Tibial nerve (tissue), 4 donors: ENCODE measurements around the gene PIK3C2B. TPM values are rescaled to one million over a fixed set of nuclear protein-coding genes. Genes with fewer than 3 reads are reported as not detected.
A peak's percentile ranks its signal among the peaks of the same experiment; 100 is the strongest.

Experiments
- DNase-seq, 2 donors: peaks; one replicate each; pipeline ENCODE4 v3.0.0-alpha.2; 2019; ENCODE audit warnings: low spot score in 2 of 2
- H3K27ac ChIP-seq, 4 donors: fragments of 200-600 bp; sonication (generic) in 3 of 4; one replicate each; pipeline ENCODE4 v1.5.1; 2017 to 2019; ENCODE audit warnings: mild to moderate bottlenecking in 1 of 4
- H3K27me3 ChIP-seq, 2 donors: fragments of 200-600 bp; sonication (generic) in 1 of 2; one replicate each; pipeline versions ENCODE4 v1.5.1 to v1.6.0; 2017 to 2019
- H3K36me3 ChIP-seq, 3 donors: fragments of 200-600 bp; sonication (generic); one replicate each; pipeline ENCODE4 v1.5.1; 2018 to 2019
- H3K4me1 ChIP-seq, 4 donors: fragments of 200-600 bp; sonication (generic) in 3 of 4; one replicate each; pipeline ENCODE4 v1.5.1; 2017 to 2019
- H3K4me3 ChIP-seq, 4 donors: fragments of 200-600 bp; sonication (generic) in 3 of 4; one replicate each; pipeline ENCODE4 v1.5.1; 2017 to 2019; ENCODE audit warnings: mild to moderate bottlenecking in 1 of 4, moderate library complexity in 1 of 4
- H3K9me3 ChIP-seq, 4 donors: fragments of 200-600 bp; sonication (generic) in 3 of 4; one replicate each; pipeline ENCODE4 v1.5.1; 2017 to 2019
- EP300 ChIP-seq, 2 donors: sonication (generic); formaldehyde crosslinking; IDR thresholded peaks; one replicate each; pipeline ENCODE4 v1.6.1; 2017; ENCODE audit warnings: antibody characterized with exemption in 2 of 2, mild to moderate bottlenecking in 1 of 2
- POLR2A ChIP-seq, 2 donors: fragments of 450-650 bp; IDR thresholded peaks; one replicate each; pipeline ENCODE4 v1.6.1; 2017; ENCODE audit warnings: antibody characterized with exemption in 2 of 2, mild to moderate bottlenecking in 2 of 2, moderate library complexity in 2 of 2
- WGBS, 2 donors: methylation state at CpG; one replicate each; pipeline ENCODE4 v1.1.5; 2018; 5-methylcytosine and 5-hydroxymethylcytosine counted together
- total RNA-seq, 4 donors: library from RNA; depleted of rRNA; stranded (reverse); fragments of >200 nt; gene quantifications; one replicate each; pipeline ENCODE4 v1.1.0, GENCODE V29; 2016
- TF ChIP-seq, protein P1 (sequence below), 5 experiments: fragments of 200-600 bp in 3 of 5; fragments of 450-650 bp in 2 of 5; sonication (generic) in 3 of 5; IDR thresholded peaks; one replicate each; pipeline ENCODE4 v1.5.1; 2016 to 2019; ENCODE audit warnings: antibody characterized with exemption in 5 of 5, mild to moderate bottlenecking in 3 of 5, moderate library complexity in 2 of 5

Gene PIK3C2B
- total RNA-seq, 4 donors from 2014 or later: 18.0 to 67.2 (median 32.5) TPM

DNA sequence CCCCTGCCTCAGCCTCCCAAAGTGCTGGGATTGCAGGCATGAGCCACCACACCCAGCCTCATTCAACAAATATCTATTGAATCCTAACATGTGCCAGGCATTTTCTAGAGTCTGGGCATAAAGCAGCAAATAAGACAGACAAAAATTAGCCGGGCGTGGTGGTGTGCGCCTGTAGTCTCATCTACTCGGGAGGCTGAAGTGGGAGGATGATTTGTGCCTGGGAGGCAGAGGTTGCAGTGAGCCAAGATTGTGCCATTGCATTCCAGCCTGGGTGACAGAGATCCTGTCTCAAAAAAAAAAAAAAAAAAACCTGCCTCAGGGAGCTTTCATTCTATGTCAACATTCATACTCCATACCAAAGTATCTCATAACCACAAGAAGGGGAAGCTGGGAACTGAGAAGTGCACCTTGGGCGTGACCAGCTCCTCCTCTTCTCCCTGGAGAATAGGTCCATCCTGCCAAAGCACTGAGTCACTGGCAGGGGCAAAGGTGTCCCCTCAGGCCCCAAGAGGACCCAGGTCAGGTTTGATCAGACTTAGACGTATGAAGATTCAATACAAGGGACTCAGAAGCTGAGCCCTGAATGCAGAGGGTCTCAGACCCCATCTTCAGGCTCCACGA, 46.2 kb downstream of the PIK3C2B start:
- no peak for TF ChIP-seq POLR2A (IDR thresholded peaks at IDR 0.05)
- TF ChIP-seq EP300 (IDR thresholded peaks at IDR 0.05): no peak
- TF ChIP-seq, protein P1, sequence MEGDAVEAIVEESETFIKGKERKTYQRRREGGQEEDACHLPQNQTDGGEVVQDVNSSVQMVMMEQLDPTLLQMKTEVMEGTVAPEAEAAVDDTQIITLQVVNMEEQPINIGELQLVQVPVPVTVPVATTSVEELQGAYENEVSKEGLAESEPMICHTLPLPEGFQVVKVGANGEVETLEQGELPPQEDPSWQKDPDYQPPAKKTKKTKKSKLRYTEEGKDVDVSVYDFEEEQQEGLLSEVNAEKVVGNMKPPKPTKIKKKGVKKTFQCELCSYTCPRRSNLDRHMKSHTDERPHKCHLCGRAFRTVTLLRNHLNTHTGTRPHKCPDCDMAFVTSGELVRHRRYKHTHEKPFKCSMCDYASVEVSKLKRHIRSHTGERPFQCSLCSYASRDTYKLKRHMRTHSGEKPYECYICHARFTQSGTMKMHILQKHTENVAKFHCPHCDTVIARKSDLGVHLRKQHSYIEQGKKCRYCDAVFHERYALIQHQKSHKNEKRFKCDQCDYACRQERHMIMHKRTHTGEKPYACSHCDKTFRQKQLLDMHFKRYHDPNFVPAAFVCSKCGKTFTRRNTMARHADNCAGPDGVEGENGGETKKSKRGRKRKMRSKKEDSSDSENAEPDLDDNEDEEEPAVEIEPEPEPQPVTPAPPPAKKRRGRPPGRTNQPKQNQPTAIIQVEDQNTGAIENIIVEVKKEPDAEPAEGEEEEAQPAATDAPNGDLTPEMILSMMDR (IDR thresholded peaks at IDR 0.05): no peak
- H3K27ac ChIP-seq: peak overlapping the region in 1 of 4 donors; percentile 27

DNA sequence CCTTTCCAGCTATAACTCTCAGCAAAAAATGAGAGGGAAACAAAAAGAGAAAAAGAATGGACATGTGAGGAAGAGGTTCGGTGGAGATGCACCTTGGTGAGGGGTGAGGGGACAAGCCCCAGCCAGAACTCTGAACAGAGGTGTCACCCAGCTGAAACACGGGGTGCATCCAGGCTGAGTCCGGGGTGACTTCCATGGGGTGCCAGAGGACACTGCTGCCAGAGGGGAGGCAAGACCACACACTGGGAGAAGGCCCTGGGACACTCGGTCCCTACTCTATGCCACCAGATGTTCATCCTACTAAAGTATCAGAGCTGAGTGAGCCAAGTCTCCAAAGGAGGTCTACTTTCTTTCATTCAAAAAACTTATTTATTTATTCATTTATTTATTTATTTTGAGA, 46.9 kb downstream of the PIK3C2B start:
- peaks cover 4 to 36% (median 18%) of the 10 kb centered on the region in 4 donors for H3K4me1 ChIP-seq
- WGBS, 2 donors: 58 to 78% methylated on average over 4 of the region's 4 CpGs
- H3K27me3 ChIP-seq: no peaks in the 10 kb centered on the region
- no peaks in the 10 kb centered on the region for H3K9me3 ChIP-seq
- H3K4me3 ChIP-seq: no peak overlapping the region
- peaks cover 0 to 84% (median 10%) of the 10 kb centered on the region in 3 donors for H3K36me3 ChIP-seq
- TF ChIP-seq POLR2A (IDR thresholded peaks at IDR 0.05) (no peak), EP300 (IDR thresholded peaks at IDR 0.05) (no peak)
- TF ChIP-seq, protein P1 (IDR thresholded peaks at IDR 0.05): no peak
- DNase-seq: no peak
- no peak overlapping the region for H3K27ac ChIP-seq

More for the DNA sequence above, 46.2 kb downstream of the PIK3C2B start:
- Histone ChIP-seq H3K27me3 (no peaks in the 10 kb centered on the region), H3K4me3 (no peak overlapping the region), H3K36me3 (peaks cover 0 to 84% (median 10%) of the 10 kb centered on the region in 3 donors), H3K4me1 (peaks cover 0 to 29% (median 12%) of the 10 kb centered on the region in 4 donors), H3K9me3 (no peaks in the 10 kb centered on the region)
- WGBS, 2 donors: 89 to 92% methylated on average over 7 of the region's 7 CpGs
- no peak for DNase-seq

DNA sequence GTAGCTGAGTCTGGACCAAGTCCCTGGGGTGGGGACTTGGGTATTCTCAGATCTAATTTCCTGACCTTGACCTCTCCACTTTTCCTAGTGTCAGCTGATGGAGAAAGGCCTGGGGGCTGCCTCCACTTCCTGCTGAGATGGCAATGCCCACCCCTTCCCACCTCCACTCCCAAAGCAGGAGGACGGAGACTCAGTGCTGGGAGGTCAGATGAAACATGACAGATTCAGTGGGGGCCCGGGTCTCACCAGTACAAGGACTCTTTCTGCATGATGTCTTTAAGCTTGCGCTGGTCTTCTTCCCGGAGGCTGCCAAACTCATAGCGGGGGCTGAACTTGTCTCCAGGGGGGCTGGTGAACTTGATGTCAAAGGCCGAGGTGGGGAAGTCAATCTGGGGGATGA, 47.4 kb downstream of the PIK3C2B start:
- 45 to 59% methylated on average over 6 of the region's 6 CpGs for WGBS, 2 donors
- Histone ChIP-seq H3K4me1 (peaks cover 4 to 42% (median 19%) of the 10 kb centered on the region in 4 donors), H3K27me3 (no peaks in the 10 kb centered on the region), H3K36me3 (peaks cover 0 to 85% (median 10%) of the 10 kb centered on the region in 3 donors), H3K4me3 (no peak overlapping the region), H3K9me3 (no peaks in the 10 kb centered on the region), H3K27ac (peak overlapping the region in 1 of 4 donors; percentile 51)
- no peak for DNase-seq
- TF ChIP-seq EP300 (IDR thresholded peaks at IDR 0.05) (no peak), POLR2A (IDR thresholded peaks at IDR 0.05) (no peak)
- TF ChIP-seq, protein P1 (IDR thresholded peaks at IDR 0.05): no peak

DNA sequence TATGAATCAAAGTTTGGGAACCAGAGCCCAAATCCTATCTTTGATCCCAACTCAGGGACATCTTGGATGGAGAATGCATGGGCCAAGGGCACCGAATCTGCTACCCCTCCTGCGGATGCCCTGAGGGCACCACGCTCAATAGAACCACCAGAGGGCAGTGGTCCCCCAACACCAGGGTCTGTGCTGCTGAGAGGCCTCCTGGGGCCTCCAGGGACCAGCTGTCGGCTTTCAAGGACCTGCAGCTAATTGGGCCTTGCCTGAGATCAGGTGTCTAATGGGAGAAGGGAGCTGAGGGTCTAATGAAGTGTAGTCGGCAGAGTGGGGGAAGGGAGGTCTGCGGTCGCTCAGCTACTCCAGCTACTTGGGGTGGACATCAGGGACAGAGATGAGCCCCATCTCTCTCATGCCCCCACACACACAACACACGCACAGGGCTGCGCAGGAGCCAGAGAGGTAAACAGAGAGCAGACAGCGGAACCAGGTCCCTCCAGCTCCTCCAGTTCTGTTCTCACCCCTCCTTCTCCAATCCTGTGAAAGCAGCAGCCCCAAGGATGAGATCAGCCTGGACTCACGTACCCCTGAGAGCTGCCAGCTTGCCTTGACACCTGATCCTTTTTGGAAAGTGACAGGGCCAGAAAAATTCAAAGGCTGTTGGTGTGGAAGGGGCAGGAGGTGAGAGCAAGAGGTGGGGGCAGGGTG, 48.0 kb downstream of the PIK3C2B start:
- Histone ChIP-seq H3K9me3 (no peaks in the 10 kb centered on the region), H3K4me1 (peaks cover 4 to 44% (median 19%) of the 10 kb centered on the region in 4 donors), H3K4me3 (no peak overlapping the region), H3K36me3 (peaks cover 0 to 84% (median 10%) of the 10 kb centered on the region in 3 donors), H3K27me3 (no peaks in the 10 kb centered on the region), H3K27ac (peak overlapping the region in 2 of 4 donors; percentile 50 to 51)
- DNase-seq: peak in 1 of 2 donors; percentile 62
- WGBS, 2 donors: 45 to 46% methylated on average over 11 of the region's 11 CpGs
- TF ChIP-seq EP300 (IDR thresholded peaks at IDR 0.05): peak in 1 of 2 donors; percentile 8
- TF ChIP-seq, protein P1 (IDR thresholded peaks at IDR 0.05): peak; percentile 68 to 86 (median 82)
- TF ChIP-seq POLR2A (IDR thresholded peaks at IDR 0.05): no peak
